Upper lobe of left lung (tissue), 6 donors: ENCODE results near the gene PACS1. TPM values are rescaled to one million over a fixed set of nuclear protein-coding genes. Genes with fewer than 3 reads are reported as not detected.

Source experiments
- ATAC-seq, 2 donors: fragments of 200-7000 bp; cut with Tn5 transposase; one replicate each; pipeline ENCODE4 v1.9.1; 2022; ENCODE audit warnings: mild to moderate bottlenecking in 2 of 2, moderate library complexity in 2 of 2; ENCODE audit not compliant: low FRiP score in 2 of 2
- DNase-seq, 2 donors: peaks; one replicate each; pipeline ENCODE4 v3.0.0-alpha.2; 2019 to 2020
- H3K27ac ChIP-seq, 4 donors: fragments of 200-600 bp; sonication (generic); one replicate each; pipeline ENCODE4 v1.5.1; 2016 to 2019
- H3K27me3 ChIP-seq, 4 donors: fragments of 200-600 bp; sonication (generic); one replicate each; pipeline ENCODE4 v1.5.1; 2017 to 2019
- H3K36me3 ChIP-seq, 4 donors: fragments of 200-600 bp; sonication (generic); one replicate each; pipeline ENCODE4 v1.5.1; 2016 to 2019
- H3K4me1 ChIP-seq, 4 donors: fragments of 200-600 bp; sonication (generic); one replicate each; pipeline ENCODE4 v1.5.1; 2018 to 2019
- H3K4me3 ChIP-seq, 4 donors: fragments of 200-600 bp; sonication (generic); one replicate each; pipeline ENCODE4 v1.5.1; 2017 to 2019; ENCODE audit warnings: mild to moderate bottlenecking in 2 of 4, moderate library complexity in 1 of 4
- H3K9me3 ChIP-seq, 4 donors: fragments of 200-600 bp; sonication (generic); one replicate each; pipeline ENCODE4 v1.5.1; 2018 to 2019
- CTCF ChIP-seq, 6 experiments: fragments of 450-650 bp in 4 of 6; fragments of 200-600 bp in 2 of 6; sonication (generic) in 2 of 6; IDR thresholded peaks; one replicate each; pipeline ENCODE4 v1.5.1; 2016 to 2019; ENCODE audit warnings: antibody characterized with exemption in 6 of 6
- EP300 ChIP-seq, 4 donors: sonication (generic); formaldehyde crosslinking; IDR thresholded peaks; one replicate each; pipeline ENCODE4 v1.5.1; 2017; ENCODE audit warnings: antibody characterized with exemption in 4 of 4, control low read depth in 2 of 4
- POLR2A ChIP-seq, 4 donors: fragments of 450-650 bp; IDR thresholded peaks; one replicate each; pipeline ENCODE4 v1.5.1; 2016 to 2017; ENCODE audit warnings: antibody characterized with exemption in 4 of 4, mild to moderate bottlenecking in 2 of 4
- POLR2AphosphoS5 ChIP-seq, 2 donors: sonication (generic); formaldehyde crosslinking; IDR thresholded peaks; one replicate each; pipeline ENCODE4 v1.5.1; 2017; ENCODE audit warnings: antibody characterized with exemption in 2 of 2
- WGBS, 2 donors: methylation state at CpG; one replicate each; pipeline ENCODE4 v1.1.5; 2017 to 2018; 5-methylcytosine and 5-hydroxymethylcytosine counted together
- total RNA-seq, 6 donors: library from RNA; depleted of rRNA in 4 of 6; stranded (reverse); fragments of >200 nt in 4 of 6; gene quantifications; one replicate each; pipeline versions ENCODE4 v1.1.0 to v1.2.1, GENCODE V29; 2016 to 2021
- donor health status: DM: no; HTN: no; CAD: no; lungs with moderate emphysema.
- donor health status: DM: no; HTN: yes; CAD: no; lungs with severe emphysema.

The PACS1 gene
- total RNA-seq, 6 donors from 2014 or later = 39.8 to 123 (median 51.1) TPM

- no peak for TF ChIP-seq EP300 (IDR thresholded peaks at IDR 0.05)
- no peak for TF ChIP-seq POLR2A (IDR thresholded peaks at IDR 0.05)
- TF ChIP-seq CTCF (IDR thresholded peaks at IDR 0.05) = no peak
- no peak for TF ChIP-seq POLR2AphosphoS5 (IDR thresholded peaks at IDR 0.05)
- ATAC-seq (no peak), DNase-seq (peak in 1 of 2 donors; percentile 73)
- no peak overlapping the region for H3K4me3 ChIP-seq
- no peak overlapping the region for H3K27ac ChIP-seq
- WGBS, 2 donors = 95 to 100% methylated on average over 1 to 7 of the region's 12 CpGs
- no peaks in the 10 kb centered on the region for H3K9me3 ChIP-seq
- H3K36me3 ChIP-seq = peaks cover 0 to 60% (median 29%) of the 10 kb centered on the region in 4 donors
- H3K4me1 ChIP-seq = peaks cover 16 to 20% (median 20%) of the 10 kb centered on the region in 4 donors
- no peaks in the 10 kb centered on the region for H3K27me3 ChIP-seq
Measured at GRCh38 chr11:66262696-66263095, 192.6 kb downstream of the PACS1 start.

DNA sequence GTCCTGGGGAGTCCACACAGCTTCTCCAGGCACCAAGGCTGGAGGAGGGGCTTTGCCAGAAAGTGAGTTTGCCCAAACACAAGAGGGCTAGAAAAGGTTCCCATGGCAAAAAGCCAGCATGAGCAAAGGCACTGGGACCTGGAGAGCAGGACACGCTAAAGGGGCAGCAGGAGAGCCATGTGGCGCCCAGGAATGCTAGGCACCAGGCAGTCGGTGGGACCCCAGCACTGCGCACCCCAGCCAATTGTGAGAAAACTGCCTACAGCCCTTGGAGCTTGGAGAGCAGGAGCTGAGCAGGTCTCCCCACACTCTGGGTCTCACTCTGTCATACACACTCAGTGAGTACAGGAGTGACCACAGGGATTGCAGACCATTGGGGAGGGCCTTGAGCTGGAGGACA, 193.2 kb downstream of the PACS1 start:
- ATAC-seq = no peak
- no peak overlapping the region for H3K4me3 ChIP-seq
- no peaks in the 10 kb centered on the region for H3K9me3 ChIP-seq
- peaks cover 16 to 20% (median 19%) of the 10 kb centered on the region in 4 donors for H3K4me1 ChIP-seq
- H3K27me3 ChIP-seq = no peaks in the 10 kb centered on the region
- peaks cover 0 to 60% (median 29%) of the 10 kb centered on the region in 4 donors for H3K36me3 ChIP-seq
- WGBS, 2 donors = 91 to 100% methylated on average over 4 of the region's 4 CpGs
- DNase-seq = no peak
- TF ChIP-seq POLR2AphosphoS5 (IDR thresholded peaks at IDR 0.05) = no peak
- no peak for TF ChIP-seq EP300 (IDR thresholded peaks at IDR 0.05)
- no peak for TF ChIP-seq POLR2A (IDR thresholded peaks at IDR 0.05)
- TF ChIP-seq CTCF (IDR thresholded peaks at IDR 0.05) = no peak
- H3K27ac ChIP-seq = no peak overlapping the region

GRCh38 chr11:66263785-66264184, 193.7 kb downstream of the PACS1 start:
- peaks cover 11 to 14% (median 13%) of the 10 kb centered on the region in 4 donors for H3K4me1 ChIP-seq
- H3K27me3 ChIP-seq = no peaks in the 10 kb centered on the region
- ATAC-seq (no peak), DNase-seq (no peak)
- TF ChIP-seq CTCF (IDR thresholded peaks at IDR 0.05) (no peak), POLR2AphosphoS5 (IDR thresholded peaks at IDR 0.05) (no peak), POLR2A (IDR thresholded peaks at IDR 0.05) (no peak), EP300 (IDR thresholded peaks at IDR 0.05) (no peak)
- peaks cover 0 to 60% (median 29%) of the 10 kb centered on the region in 4 donors for H3K36me3 ChIP-seq
- no peak overlapping the region for H3K27ac ChIP-seq
- H3K9me3 ChIP-seq = no peaks in the 10 kb centered on the region
- H3K4me3 ChIP-seq = no peak overlapping the region
- 92 to 95% methylated on average over 9 to 10 of the region's 10 CpGs for WGBS, 2 donors

GRCh38 chr11:66264383-66264782, 194.3 kb downstream of the PACS1 start:
- Histone ChIP-seq H3K27ac (no peak overlapping the region), H3K4me3 (no peak overlapping the region), H3K9me3 (no peaks in the 10 kb centered on the region), H3K4me1 (peaks cover 9 to 14% (median 12%) of the 10 kb centered on the region in 4 donors), H3K36me3 (peaks cover 0 to 55% (median 29%) of the 10 kb centered on the region in 4 donors), H3K27me3 (no peaks in the 10 kb centered on the region)
- TF ChIP-seq POLR2AphosphoS5 (IDR thresholded peaks at IDR 0.05) (no peak), POLR2A (IDR thresholded peaks at IDR 0.05) (no peak), CTCF (IDR thresholded peaks at IDR 0.05) (no peak), EP300 (IDR thresholded peaks at IDR 0.05) (no peak)
- WGBS, 2 donors = 88 to 97% methylated on average over 7 to 8 of the region's 8 CpGs
- ATAC-seq = no peak
- DNase-seq = no peak

GRCh38 chr11:66264914-66265313, 194.8 kb downstream of the PACS1 start:
- Histone ChIP-seq H3K36me3 (peaks cover 0 to 52% (median 29%) of the 10 kb centered on the region in 4 donors), H3K9me3 (no peaks in the 10 kb centered on the region), H3K27ac (no peak overlapping the region), H3K4me1 (peaks cover 14 to 20% (median 17%) of the 10 kb centered on the region in 4 donors), H3K4me3 (no peak overlapping the region), H3K27me3 (no peaks in the 10 kb centered on the region)
- 80 to 87% methylated on average over 3 to 9 of the region's 12 CpGs for WGBS, 2 donors
- TF ChIP-seq EP300 (IDR thresholded peaks at IDR 0.05) = no peak
- no peak for TF ChIP-seq POLR2A (IDR thresholded peaks at IDR 0.05)
- no peak for TF ChIP-seq POLR2AphosphoS5 (IDR thresholded peaks at IDR 0.05)
- TF ChIP-seq CTCF (IDR thresholded peaks at IDR 0.05) = peak in 2 of 6 experiments; percentile 4 to 31
- DNase-seq (no peak), ATAC-seq (no peak)
